Epithelial cell of proximal tubule (primary cell): ENCODE measurements around the gene DBX1. TPM values are rescaled to one million over a fixed set of nuclear protein-coding genes. Genes with fewer than 3 reads are reported as not detected.

Source experiments
- DNase-seq: peaks from one replicate; pipeline ENCODE4 v3.0.0-alpha.2; 2011; ENCODE audit warnings: low read depth
- H3K4me3 ChIP-seq: 2 replicates; pipeline ENCODE4 v1.5.1; 2011; ENCODE audit warnings: low read depth, mild to moderate bottlenecking, low read length
- CTCF ChIP-seq: conservative IDR thresholded peaks from 2 replicates; pipeline ENCODE4 v1.5.1; 2012; ENCODE audit warnings: low read depth, mild to moderate bottlenecking, low read length
- total RNA-seq: library from RNA; depleted of rRNA; stranded (reverse); fragments of >200 nt; gene quantifications from 2 replicates; pipeline ENCODE4 v1.2.3, GENCODE V29; 2015

DBX1 gene
- total RNA-seq, 1 donor from 2014 or later, result not detected

GRCh38 chr11:20155683-20156279, 4.5 kb downstream of the DBX1 start:
- no peak for TF ChIP-seq CTCF
- no peak for DNase-seq
- no peak overlapping the region for H3K4me3 ChIP-seq

GRCh38 chr11:20154381-20154780, 5.9 kb downstream of the DBX1 start:
- no peak overlapping the region for H3K4me3 ChIP-seq
- no peak for TF ChIP-seq CTCF
- no peak for DNase-seq

DNA sequence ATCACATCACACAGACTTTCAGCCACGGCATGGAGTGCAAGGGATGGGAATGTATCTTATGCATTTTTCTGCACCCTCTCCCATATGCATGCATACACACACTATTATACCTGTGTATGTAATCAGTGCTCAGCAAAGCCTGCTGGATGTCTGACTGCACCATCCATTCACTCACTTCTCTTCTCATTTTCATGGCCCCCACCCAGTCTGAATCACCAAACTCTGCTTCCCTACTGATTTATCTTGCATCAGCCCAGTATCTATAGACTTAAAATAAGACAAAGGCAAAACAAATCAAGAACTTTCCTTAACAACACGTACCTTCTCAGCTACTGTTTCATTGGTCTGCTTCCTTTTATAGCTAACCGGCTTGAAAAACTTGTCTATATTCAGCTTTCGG, 21.6 kb downstream of the DBX1 start:
- DNase-seq, result no peak
- no peak for TF ChIP-seq CTCF
- H3K4me3 ChIP-seq, result no peak overlapping the region

- no peak for TF ChIP-seq CTCF
- no peak for DNase-seq
- H3K4me3 ChIP-seq, result no peak overlapping the region
Measured at GRCh38 chr11:20137637-20138036, 22.6 kb downstream of the DBX1 start.

GRCh38 chr11:20134991-20135736, 25.1 kb downstream of the DBX1 start:
- TF ChIP-seq CTCF, result no peak
- H3K4me3 ChIP-seq, result no peak overlapping the region
- DNase-seq, result no peak

GRCh38 chr11:20132667-20133039, 27.6 kb downstream of the DBX1 start:
- peak overlapping the region; percentile 54 for H3K4me3 ChIP-seq
- no peak for TF ChIP-seq CTCF
- no peak for DNase-seq
